IgD-negative memory B cell (primary cell): ENCODE measurements around the gene ZNF277. TPM values are rescaled to one million over a fixed set of nuclear protein-coding genes. Genes with fewer than 3 reads are reported as not detected.

Experiments
- H3K27ac Mint-ChIP-seq, 3 donors: one replicate each; pipeline ENCODE4 v1.8.0; 2020 to 2022; ENCODE audit warnings: mild to moderate bottlenecking in 3 of 3, mixed read lengths in 3 of 3, moderate library complexity in 1 of 3
- H3K27me3 Mint-ChIP-seq: one replicate; pipeline ENCODE4 v1.8.0; 2021; ENCODE audit warnings: mixed read lengths
- H3K36me3 Mint-ChIP-seq: one replicate; pipeline ENCODE4 v1.8.0; 2020; ENCODE audit warnings: mild to moderate bottlenecking, mixed read lengths
- H3K4me1 Mint-ChIP-seq, 3 donors: one replicate each; pipeline ENCODE4 v1.8.0; 2020 to 2022; ENCODE audit warnings: mixed read lengths in 3 of 3, mild to moderate bottlenecking in 1 of 3
- H3K4me3 Mint-ChIP-seq, 4 donors: one replicate each; pipeline ENCODE4 v1.8.0; 2020 to 2022; ENCODE audit warnings: mild to moderate bottlenecking in 4 of 4, mixed read lengths in 4 of 4, moderate library complexity in 3 of 4
- H3K9me3 Mint-ChIP-seq, 3 donors: one replicate each; pipeline ENCODE4 v1.8.0; 2020 to 2021; ENCODE audit warnings: mixed read lengths in 3 of 3, mild to moderate bottlenecking in 1 of 3
- polyA plus RNA-seq: library from polyadenylated mRNA; unstranded; fragments of 300-500 nt; fragmentation: Illumina TruSeq; gene quantifications from one replicate; pipeline ENCODE4 v1.2.3, GENCODE V29; 2021

ZNF277 gene, protein sequence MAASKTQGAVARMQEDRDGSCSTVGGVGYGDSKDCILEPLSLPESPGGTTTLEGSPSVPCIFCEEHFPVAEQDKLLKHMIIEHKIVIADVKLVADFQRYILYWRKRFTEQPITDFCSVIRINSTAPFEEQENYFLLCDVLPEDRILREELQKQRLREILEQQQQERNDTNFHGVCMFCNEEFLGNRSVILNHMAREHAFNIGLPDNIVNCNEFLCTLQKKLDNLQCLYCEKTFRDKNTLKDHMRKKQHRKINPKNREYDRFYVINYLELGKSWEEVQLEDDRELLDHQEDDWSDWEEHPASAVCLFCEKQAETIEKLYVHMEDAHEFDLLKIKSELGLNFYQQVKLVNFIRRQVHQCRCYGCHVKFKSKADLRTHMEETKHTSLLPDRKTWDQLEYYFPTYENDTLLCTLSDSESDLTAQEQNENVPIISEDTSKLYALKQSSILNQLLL
- 16.5 TPM for polyA plus RNA-seq

DNA sequence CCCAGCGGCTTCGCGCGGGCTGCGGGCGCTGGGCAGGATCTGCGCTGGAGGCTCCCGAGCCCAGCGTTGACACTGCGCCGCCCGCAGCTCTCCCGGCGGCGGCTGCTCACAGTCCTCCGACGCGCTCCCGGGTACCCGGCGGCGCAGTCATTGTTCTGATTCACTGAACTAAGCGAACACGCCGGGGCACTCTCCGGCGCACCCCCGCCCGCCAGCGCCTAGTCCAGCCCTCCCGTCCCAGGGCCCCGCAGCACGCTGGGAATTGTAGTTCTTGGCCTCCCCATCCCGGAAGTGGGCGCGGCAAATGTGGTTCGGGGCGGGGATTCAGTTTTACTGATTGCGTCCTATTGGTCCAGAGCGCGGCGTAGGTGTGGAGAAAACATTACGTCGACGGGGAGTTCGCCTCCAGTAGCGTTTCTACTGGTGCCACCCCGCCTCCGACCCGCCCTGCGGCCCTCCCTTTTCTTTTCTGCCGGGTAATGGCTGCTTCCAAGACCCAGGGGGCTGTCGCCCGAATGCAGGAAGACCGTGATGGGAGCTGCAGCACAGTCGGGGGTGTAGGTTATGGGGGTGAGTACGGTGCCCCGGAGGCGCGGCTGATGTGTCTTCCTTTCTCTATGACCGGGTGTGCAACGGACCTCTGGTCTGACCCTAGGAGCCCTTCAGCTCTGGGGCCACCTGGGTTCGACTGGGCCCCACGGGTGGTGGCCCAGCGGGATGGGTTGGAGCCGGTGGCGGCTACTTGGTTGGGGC, at the start of gene ZNF277, which contains the start of gene DOCK4:
TSS of gene ZNF277 (plus strand) at position 458 of the 753 bp plus-strand sequence. CDS start at position 480, 22 bp downstream.
TSS of gene DOCK4 (minus strand) at position 162 of the 753 bp plus-strand sequence. CDS start 261 bp downstream, outside the sequence.
- peak within 1 kb of the TSS; percentile 88 to 97 (median 94) for H3K4me3 Mint-ChIP-seq
- peaks cover 25% of the 10 kb centered on the region for H3K27me3 Mint-ChIP-seq
- peak within 1 kb of the TSS; percentile 90 to 92 (median 91) for H3K27ac Mint-ChIP-seq
- no peaks in the 10 kb centered on the region for H3K9me3 Mint-ChIP-seq
- H3K36me3 Mint-ChIP-seq, result no peaks in the 10 kb centered on the region
- H3K4me1 Mint-ChIP-seq, result peaks cover 21 to 29% (median 27%) of the 10 kb centered on the region in 3 donors

DNA sequence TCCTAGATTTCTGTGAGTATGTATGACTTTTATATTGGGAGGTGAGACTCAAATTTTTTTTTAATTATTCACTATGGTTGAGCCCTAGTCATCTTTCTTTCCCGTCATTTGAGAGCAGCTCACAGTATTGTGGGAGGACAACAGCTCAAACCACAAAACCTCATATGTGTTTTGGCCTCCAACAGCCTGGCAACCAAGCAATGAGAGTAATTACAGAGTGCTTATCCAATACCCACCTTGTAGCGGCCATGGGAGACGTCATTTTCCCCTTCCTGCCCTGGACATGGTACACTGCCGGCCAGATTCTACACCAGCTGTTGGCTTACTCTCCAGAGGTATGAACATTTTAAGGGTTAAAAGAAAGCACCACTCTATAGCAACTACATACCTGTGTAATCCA, 49.4 kb upstream of the ZNF277 start:
- Mint-ChIP-seq H3K27me3 (no peaks in the 10 kb centered on the region), H3K36me3 (no peaks in the 10 kb centered on the region), H3K4me3 (peak overlapping the region in 1 of 4 donors; percentile 4), H3K9me3 (no peaks in the 10 kb centered on the region), H3K4me1 (peaks cover 0 to 4% (median 3%) of the 10 kb centered on the region in 3 donors), H3K27ac (no peak overlapping the region)

DNA sequence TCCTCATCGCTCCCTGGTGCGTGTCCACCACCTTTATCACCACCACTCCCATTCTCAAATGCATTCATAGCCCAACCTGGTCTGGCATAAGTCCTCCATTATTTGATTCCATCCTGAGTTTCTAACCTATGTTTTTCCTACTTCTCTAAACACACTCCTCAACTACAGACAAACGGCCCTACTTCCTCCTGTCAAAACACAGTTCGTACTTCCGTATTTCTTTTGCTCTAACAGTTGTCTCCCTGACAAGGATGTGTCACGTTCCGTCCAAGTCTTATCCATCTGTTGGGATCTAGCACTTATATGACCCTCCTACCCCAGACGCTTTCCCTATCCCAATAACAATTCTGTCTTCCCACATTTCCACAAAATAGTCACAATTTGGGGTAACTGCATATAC, 47.1 kb upstream of the ZNF277 start:
- peaks cover 0 to 4% (median 3%) of the 10 kb centered on the region in 3 donors for H3K4me1 Mint-ChIP-seq
- H3K9me3 Mint-ChIP-seq, result no peaks in the 10 kb centered on the region
- no peak overlapping the region for H3K27ac Mint-ChIP-seq
- H3K4me3 Mint-ChIP-seq, result no peak overlapping the region
- no peaks in the 10 kb centered on the region for H3K36me3 Mint-ChIP-seq
- no peaks in the 10 kb centered on the region for H3K27me3 Mint-ChIP-seq

DNA sequence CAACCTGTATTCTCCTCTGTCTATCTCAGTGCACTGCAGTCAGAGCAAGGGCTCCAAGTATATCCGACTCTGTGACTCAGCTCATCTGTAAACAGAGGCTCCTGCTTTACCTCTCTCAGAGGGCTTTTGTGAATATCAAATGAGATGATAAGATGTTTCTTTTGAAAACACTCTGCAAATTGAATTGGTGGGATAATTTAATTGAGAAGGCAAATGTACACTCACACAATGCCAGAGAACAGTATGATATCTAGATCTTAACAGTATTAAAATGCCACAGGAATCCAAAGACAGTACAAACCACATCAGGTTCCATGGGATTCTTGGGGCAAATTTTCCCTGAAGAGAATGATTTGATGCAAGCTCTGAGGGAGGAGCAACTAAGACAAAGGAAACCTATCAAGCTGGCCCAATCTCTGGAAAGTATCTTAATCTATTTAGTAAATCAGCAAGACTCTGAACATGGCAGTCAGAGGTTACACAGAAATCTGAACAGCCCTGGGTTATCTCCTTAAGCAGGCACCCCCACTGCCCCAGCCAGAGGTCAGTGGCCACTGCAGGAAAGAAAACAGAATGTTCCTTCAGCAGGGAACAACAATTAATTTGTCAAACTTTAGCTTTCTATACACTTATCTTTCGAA, 46.2 kb upstream of the ZNF277 start:
- Mint-ChIP-seq H3K4me1 (peaks cover 0 to 4% (median 3%) of the 10 kb centered on the region in 3 donors), H3K4me3 (no peak overlapping the region), H3K36me3 (no peaks in the 10 kb centered on the region), H3K9me3 (no peaks in the 10 kb centered on the region), H3K27me3 (no peaks in the 10 kb centered on the region), H3K27ac (no peak overlapping the region)

DNA sequence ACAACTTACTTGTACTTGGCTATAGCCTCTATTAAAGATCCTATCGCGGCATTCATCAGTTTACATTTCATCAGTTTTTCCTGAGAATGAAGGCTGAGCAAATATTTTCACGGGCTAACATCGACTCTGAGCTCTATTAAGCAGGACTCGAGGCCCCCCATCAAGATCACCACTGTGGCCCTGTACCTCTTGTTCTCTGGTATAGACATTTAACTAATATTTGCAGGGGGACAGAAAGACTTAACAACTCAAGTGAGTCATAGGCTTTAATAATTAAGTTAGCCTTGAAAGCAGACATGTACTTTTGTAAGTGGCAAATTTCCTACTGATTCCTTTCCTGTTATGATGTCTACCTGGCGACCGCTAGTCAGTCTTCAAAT, 45.7 kb upstream of the ZNF277 start:
- Mint-ChIP-seq H3K4me1 (peaks cover 0 to 4% (median 3%) of the 10 kb centered on the region in 3 donors), H3K4me3 (no peak overlapping the region), H3K27me3 (no peaks in the 10 kb centered on the region), H3K36me3 (no peaks in the 10 kb centered on the region), H3K9me3 (no peaks in the 10 kb centered on the region), H3K27ac (no peak overlapping the region)

DNA sequence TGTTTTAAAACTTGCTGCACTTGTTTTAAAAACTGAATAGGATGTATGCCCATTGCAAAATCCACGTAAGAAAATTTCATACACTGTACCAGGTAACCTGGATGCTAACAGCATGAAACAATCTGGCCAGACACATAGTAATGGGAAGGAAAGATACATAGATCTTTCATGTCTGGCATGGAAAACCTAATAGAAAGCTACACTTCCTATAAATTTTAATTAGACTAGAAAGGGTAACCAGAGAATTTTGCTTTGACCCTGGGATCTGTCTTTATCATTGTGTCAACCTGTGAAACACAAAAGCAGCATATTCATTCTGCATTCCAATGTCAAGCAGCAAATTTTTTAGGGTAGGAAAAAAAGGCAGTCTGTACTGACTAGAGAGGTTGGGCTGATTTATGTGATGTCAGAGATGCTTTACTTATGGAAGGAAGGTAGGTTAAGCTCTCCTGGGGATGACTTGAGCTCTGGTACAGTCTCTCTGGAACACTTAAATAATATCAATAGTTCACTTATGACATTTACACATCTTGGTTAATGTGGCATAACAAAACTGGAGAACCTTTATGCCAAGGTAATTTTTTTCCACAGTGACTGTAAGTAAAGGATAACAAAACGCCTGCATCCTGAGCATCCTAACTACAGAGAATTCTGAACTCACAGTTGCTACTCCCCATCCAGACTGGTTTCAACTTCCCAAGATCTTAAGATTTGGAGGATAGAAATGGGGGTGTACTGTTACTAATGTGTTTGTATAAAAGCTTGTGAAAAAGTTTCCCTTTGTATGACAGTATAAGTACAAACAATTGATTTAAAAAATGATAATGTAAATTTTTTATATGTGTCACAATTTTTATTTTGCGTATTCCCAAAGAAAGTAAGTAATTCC, 45.0 kb upstream of the ZNF277 start:
- no peak overlapping the region for H3K27ac Mint-ChIP-seq
- peaks cover 0 to 4% (median 3%) of the 10 kb centered on the region in 3 donors for H3K4me1 Mint-ChIP-seq
- no peak overlapping the region for H3K4me3 Mint-ChIP-seq
- no peaks in the 10 kb centered on the region for H3K27me3 Mint-ChIP-seq
- H3K36me3 Mint-ChIP-seq, result no peaks in the 10 kb centered on the region
- H3K9me3 Mint-ChIP-seq, result no peaks in the 10 kb centered on the region

DNA sequence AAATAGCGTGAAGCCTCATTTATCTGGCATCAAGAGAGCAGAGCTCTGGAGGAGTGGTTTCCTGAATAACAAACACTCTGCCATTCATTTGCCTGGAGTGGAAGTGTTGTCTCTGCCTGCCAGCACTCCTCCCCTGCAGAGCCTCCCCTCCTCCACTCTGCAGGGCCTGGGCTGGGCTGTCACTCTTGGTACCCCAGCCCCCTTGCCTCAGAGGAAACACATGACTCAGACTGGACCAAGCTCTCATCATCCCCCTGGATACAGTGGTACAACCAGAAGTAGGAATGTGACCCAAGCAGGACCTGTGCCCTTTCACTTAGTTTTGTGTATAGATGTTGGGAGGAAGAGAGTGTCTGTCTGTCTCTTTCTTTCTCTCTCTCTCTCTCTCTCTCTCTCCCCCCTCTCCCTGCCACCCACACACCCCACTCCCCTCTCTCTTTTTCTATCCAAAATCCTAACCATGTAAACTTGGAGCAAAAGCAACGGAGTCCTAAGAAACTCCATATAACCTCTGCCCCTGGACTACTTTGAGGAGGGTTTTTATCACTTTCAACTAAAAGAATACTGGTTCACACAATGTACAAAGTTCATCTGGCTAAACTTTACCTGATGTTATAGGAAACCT, 44.2 kb upstream of the ZNF277 start:
- Mint-ChIP-seq H3K27me3 (no peaks in the 10 kb centered on the region), H3K36me3 (no peaks in the 10 kb centered on the region), H3K4me3 (no peak overlapping the region), H3K9me3 (no peaks in the 10 kb centered on the region), H3K27ac (no peak overlapping the region), H3K4me1 (peaks cover 0 to 4% (median 3%) of the 10 kb centered on the region in 3 donors)

DNA sequence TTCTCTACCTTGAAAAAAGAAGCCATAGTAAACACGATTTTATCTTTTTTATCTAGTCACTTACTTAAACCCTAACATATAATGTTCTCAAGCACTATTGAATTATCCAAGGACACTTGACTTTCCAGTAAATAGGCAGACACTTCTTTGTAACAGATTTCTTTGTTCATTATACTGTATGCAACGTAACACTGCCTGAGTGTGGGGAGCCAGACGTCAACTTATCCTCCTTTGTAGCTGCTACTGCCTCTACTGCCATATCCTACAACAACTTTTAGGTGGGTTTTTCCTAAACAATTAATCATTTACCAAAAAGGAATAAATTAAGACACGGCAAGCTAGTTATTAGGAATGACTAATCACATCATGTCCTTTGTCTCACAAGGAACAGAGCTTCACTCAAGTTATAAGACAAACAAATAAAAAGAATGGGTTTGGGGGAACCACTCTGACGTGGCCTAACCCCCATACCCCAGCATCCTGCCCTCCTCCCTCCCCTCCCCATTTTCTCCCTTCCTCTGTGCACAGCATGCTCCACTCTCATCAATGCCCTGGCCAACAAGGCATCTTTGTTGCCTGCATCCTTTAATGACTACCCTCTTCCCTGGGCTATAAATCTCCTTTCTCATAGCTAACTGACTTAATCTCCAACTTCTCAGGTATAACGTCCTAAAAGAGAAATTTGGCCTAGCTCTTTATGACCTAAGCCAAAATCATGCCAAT, 43.5 kb upstream of the ZNF277 start:
- no peak overlapping the region for H3K27ac Mint-ChIP-seq
- H3K36me3 Mint-ChIP-seq, result no peaks in the 10 kb centered on the region
- H3K9me3 Mint-ChIP-seq, result no peaks in the 10 kb centered on the region
- H3K4me1 Mint-ChIP-seq, result peaks cover 0 to 4% (median 3%) of the 10 kb centered on the region in 3 donors
- H3K4me3 Mint-ChIP-seq, result no peak overlapping the region
- no peaks in the 10 kb centered on the region for H3K27me3 Mint-ChIP-seq

DNA sequence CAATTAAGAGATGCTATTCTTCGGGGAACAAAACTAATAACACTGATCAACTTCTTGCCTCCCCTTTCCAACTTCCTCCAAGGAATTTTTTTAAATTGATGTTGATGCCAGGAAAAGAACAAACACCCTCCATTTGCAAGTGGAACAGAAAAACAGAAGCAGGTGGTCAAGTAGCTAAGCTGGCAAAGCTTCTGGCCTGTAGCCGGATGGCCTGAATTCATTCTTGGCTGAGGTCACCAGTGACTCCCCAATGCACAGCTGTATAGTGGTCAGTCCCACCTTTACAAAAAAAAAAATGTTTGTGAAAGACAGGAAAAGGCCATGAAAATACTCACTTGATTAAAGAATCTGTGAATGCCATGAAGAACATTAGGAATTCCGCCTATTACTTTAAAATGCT, 39.3 kb upstream of the ZNF277 start:
- H3K4me1 Mint-ChIP-seq, result no peaks in the 10 kb centered on the region
- H3K27ac Mint-ChIP-seq, result no peak overlapping the region
- H3K27me3 Mint-ChIP-seq, result peaks cover 5% of the 10 kb centered on the region
- no peaks in the 10 kb centered on the region for H3K9me3 Mint-ChIP-seq
- peaks cover 1% of the 10 kb centered on the region for H3K36me3 Mint-ChIP-seq
- no peak overlapping the region for H3K4me3 Mint-ChIP-seq

DNA sequence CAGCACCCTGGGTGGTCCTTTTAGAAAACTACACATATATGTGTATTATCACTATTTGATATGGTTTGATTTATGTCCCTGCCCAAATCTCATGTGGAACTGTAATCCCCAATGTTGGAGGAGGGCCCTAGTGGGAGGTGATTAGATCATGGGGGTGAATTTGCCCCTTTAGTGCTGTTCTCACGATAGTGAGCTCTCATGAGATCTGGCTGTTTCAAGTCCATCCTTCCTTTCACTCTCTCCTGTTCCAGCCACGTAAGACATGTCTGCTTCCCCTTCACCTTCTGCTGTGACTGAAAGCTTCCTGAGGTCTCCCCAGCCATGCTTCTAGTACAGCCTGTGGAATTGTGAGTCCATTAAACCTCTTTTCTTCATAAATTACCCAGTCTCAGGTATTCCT, 37.6 kb upstream of the ZNF277 start:
- Mint-ChIP-seq H3K27me3 (peaks cover 5% of the 10 kb centered on the region), H3K4me1 (no peaks in the 10 kb centered on the region), H3K4me3 (no peak overlapping the region), H3K27ac (peak overlapping the region in 1 of 3 donors; percentile 45), H3K9me3 (no peaks in the 10 kb centered on the region), H3K36me3 (peaks cover 1% of the 10 kb centered on the region)

DNA sequence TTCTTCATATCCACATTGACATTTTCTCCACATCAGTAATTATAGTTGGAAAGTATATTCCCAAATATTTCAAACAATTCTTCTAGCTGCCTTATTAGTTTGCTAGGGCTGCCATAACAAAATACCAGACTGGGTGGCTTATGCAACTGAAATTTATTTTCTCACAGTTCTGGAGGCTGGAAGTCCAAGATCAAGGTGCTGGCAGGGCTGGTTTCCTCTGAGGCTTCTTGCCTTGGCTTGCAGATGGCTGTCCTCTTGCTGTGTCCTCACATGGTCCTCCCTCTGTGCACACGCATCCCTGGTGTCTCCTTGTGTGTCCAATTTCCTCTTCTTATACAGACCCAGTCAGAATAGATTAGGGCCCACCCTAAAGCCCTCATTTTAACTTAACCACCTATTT, 34.8 kb upstream of the ZNF277 start:
- H3K36me3 Mint-ChIP-seq, result peaks cover 1% of the 10 kb centered on the region
- peaks cover 5% of the 10 kb centered on the region for H3K27me3 Mint-ChIP-seq
- no peaks in the 10 kb centered on the region for H3K4me1 Mint-ChIP-seq
- no peaks in the 10 kb centered on the region for H3K9me3 Mint-ChIP-seq
- H3K27ac Mint-ChIP-seq, result no peak overlapping the region
- H3K4me3 Mint-ChIP-seq, result no peak overlapping the region

DNA sequence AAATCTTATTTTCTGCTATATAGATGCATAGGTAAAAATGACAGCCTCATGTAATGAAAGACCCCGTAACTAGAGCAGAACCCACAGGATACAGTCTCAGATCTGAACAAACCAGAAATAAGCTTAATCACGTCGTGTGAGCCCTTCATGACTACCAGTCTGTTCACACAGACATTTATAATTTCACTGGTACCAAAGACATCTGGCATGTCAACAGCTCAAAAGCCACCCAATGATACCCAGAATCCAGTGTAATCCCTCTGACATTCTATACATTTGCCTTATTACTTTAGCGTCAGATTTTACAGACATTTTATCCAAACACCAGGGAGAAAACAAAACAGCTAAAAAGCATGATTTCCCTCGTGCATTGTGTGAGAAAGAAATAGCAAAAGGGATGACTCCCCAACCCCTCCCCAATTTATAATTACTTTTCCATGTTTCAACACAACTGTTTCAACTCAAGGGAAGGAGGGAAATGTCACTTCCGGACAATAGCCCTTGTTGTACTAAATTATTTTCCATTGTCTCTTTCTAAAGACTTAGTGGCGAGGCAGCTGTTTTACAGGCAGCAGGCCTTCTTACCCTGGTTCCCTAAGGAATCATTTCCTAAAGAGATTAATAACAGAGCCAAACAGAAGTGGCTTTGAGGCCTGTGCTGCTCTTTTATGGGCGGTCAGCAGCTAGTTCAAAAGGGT, 33.5 kb upstream of the ZNF277 start:
- Mint-ChIP-seq H3K4me1 (no peaks in the 10 kb centered on the region), H3K27me3 (peaks cover 10% of the 10 kb centered on the region)

DNA sequence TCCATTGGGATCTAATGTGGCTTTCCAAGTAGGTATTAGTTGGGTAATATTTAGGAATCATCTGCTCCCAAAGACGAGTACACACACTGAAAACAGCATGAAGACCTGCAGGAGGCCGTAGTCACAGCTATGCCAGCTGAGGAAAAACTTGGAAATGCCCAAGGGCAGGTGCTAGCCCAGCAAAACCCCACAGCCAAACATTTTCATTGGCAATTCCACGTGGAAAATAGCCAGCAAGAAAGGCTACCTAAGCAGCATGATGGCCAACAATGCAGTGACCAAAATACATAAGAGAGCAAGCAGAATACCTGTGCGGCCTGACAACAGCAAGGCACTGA, 33.0 kb upstream of the ZNF277 start:
- no peak overlapping the region for H3K27ac Mint-ChIP-seq
- H3K27me3 Mint-ChIP-seq, result peaks cover 13% of the 10 kb centered on the region

More for the DNA sequence above, 33.5 kb upstream of the ZNF277 start:
- H3K36me3 Mint-ChIP-seq, result peaks cover 1% of the 10 kb centered on the region
- no peak overlapping the region for H3K27ac Mint-ChIP-seq
- peak overlapping the region in 1 of 4 donors; percentile 78 for H3K4me3 Mint-ChIP-seq
- no peaks in the 10 kb centered on the region for H3K9me3 Mint-ChIP-seq

More for the DNA sequence above, 33.0 kb upstream of the ZNF277 start:
- Mint-ChIP-seq H3K9me3 (no peaks in the 10 kb centered on the region), H3K4me1 (no peaks in the 10 kb centered on the region), H3K36me3 (peaks cover 1% of the 10 kb centered on the region), H3K4me3 (peak overlapping the region in 1 of 4 donors; percentile 78)
